OCI-LY3 (cell line): ENCODE results near the gene SP4.

Experiments used
- H2AFZ ChIP-seq: fragments of 200-600, 300-600 bp; shearing (Covaris generic); 2 replicates; pipeline ENCODE4 v1.6.0; 2014; ENCODE audit warnings: antibody characterized with exemption, low read depth, low read length
- H3K27ac ChIP-seq: fragments of 200-600, 300-600 bp; sonication (generic); 2 replicates; pipeline ENCODE4 v1.5.1; 2014; ENCODE audit warnings: mild to moderate bottlenecking, low read length, moderate library complexity, mixed read lengths
- H3K27me3 ChIP-seq: fragments of 200-600, 300-600 bp; sonication (generic); 2 replicates; pipeline ENCODE4 v1.6.1; 2014; ENCODE audit warnings: low read depth, low read length, mixed read lengths
- H3K36me3 ChIP-seq: fragments of 200-600, 300-600 bp; sonication (generic); replicated peaks from 2 replicates; pipeline ENCODE3; 2014; ENCODE audit warnings: low read depth, low read length, mixed read lengths
- H3K4me1 ChIP-seq: fragments of 300-600, 200-600 bp; sonication (generic); 2 replicates; pipeline ENCODE4 v1.6.1; 2014; ENCODE audit warnings: low read length, mixed read lengths
- H3K4me2 ChIP-seq: fragments of 200-600, 300-600 bp; sonication (generic); 2 replicates; pipeline ENCODE4 v1.6.1; 2014; ENCODE audit warnings: low read length, mixed read lengths
- H3K4me3 ChIP-seq: fragments of 300-600, 200-600 bp; sonication (generic); 2 replicates; pipeline ENCODE4 v1.5.1; 2014; ENCODE audit warnings: antibody characterized with exemption, mild to moderate bottlenecking, low read length, moderate library complexity
- H3K79me2 ChIP-seq: fragments of 300-600, 200-600 bp; shearing (Covaris generic); 2 replicates; pipeline ENCODE4 v1.6.1; 2014; ENCODE audit warnings: mild to moderate bottlenecking, low read length, mixed read lengths
- H3K9ac ChIP-seq: fragments of 300-600, 200-600 bp; shearing (Covaris generic); 2 replicates; pipeline ENCODE4 v1.6.0; 2014; ENCODE audit warnings: mild to moderate bottlenecking, low read length, moderate library complexity
- H3K9me3 ChIP-seq: fragments of 200-600, 300-600 bp; shearing (Covaris generic); 2 replicates; pipeline ENCODE4 v1.6.1; 2014; ENCODE audit warnings: low read length, mixed read lengths; ENCODE audit not compliant: insufficient read depth
- H4K20me1 ChIP-seq: fragments of 200-600, 300-600 bp; sonication (generic); 2 replicates; pipeline ENCODE4 v1.6.1; 2016; ENCODE audit warnings: low read length, mixed read lengths; ENCODE audit not compliant: insufficient read depth
- CTCF ChIP-seq: fragments of 200-600, 300-600 bp; sonication (generic); IDR thresholded peaks from 2 replicates; pipeline ENCODE4 v1.5.1; 2014; ENCODE audit warnings: antibody characterized with exemption, low read length, low read depth
- EZH2phosphoT487 ChIP-seq: fragments of 200-600 bp; shearing (Covaris generic); IDR thresholded peaks from 2 replicates; pipeline ENCODE4 v1.6.1; 2018; ENCODE audit warnings: antibody characterized with exemption, mixed run types, low read depth

The SP4 gene

GRCh38 chr7:21500117-21500832 lies 72.4 kb downstream of the SP4 start:
- Histone ChIP-seq H4K20me1 (no peaks in the 10 kb centered on the region), H3K9ac (no peak overlapping the region), H3K4me2 (no peak overlapping the region), H3K4me1 (no peaks in the 10 kb centered on the region), H3K4me3 (no peak overlapping the region), H3K36me3 (peaks cover 3% of the 10 kb centered on the region), H3K9me3 (no peaks in the 10 kb centered on the region), H3K27ac (no peak overlapping the region), H3K79me2 (no peaks in the 10 kb centered on the region), H3K27me3 (no peaks in the 10 kb centered on the region), H2AFZ (no peak overlapping the region)
- TF ChIP-seq EZH2phosphoT487 (no peak), CTCF (no peak)

DNA sequence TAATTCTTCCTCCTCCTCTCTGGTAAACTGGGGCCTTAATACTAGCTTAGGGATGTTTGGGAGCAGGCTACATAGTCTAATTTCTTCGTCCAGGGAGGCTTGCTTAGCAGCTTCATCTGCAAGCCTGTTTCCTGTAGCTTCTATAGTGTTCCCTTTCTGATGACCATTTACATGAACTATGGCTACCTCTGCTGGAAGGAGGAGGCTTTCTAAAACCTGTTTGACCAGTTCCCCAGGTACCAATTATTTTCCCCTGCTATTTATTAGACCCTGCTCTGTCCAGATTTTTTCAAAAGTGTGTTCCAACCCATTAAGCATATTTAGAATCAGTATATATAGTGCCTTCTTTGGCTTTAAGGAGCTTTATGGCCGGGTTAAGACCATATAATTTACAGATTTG lies 76.1 kb downstream of the SP4 start:
- Histone ChIP-seq H3K9me3 (no peaks in the 10 kb centered on the region), H3K4me2 (no peak overlapping the region), H3K4me1 (no peaks in the 10 kb centered on the region), H3K27me3 (no peaks in the 10 kb centered on the region), H3K36me3 (no peaks in the 10 kb centered on the region), H3K27ac (no peak overlapping the region), H2AFZ (no peak overlapping the region), H3K4me3 (no peak overlapping the region), H3K9ac (no peak overlapping the region), H4K20me1 (no peaks in the 10 kb centered on the region), H3K79me2 (no peaks in the 10 kb centered on the region)
- TF ChIP-seq EZH2phosphoT487 (no peak), CTCF (no peak)

DNA sequence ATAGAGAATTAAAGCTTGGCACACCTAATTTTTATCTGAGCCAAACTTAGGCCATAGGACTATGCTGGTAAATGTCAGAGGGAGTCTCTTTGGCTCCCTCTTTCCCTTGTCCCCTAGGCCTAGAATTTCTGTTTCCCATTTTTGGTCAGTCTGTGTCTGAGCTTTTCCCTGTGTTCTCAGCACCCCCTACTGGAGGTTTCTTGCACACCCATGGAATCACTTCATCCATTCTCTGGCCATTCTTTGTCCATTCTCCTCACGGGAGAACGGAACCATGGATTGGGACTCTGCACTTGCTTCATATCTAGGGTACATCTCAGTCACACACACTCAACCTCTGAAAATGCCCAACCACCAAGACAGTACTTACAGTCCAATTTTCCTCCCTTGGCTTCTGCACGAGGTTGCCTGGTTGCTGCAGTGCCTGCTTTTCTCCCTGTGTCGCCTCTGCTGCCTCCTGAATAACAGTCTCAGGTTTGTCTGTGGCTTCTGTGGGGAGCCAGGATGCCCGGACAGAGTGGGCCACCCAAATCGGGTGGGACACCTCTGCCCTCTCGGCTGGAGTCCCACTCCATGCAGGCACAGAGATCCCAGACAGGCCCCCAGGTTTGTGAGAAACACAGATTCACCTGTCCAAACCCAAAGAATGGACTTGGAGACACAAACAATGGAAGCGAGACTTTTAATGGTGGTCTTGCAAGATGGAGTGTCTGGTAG lies 79.9 kb downstream of the SP4 start:
- Histone ChIP-seq H3K4me1 (no peaks in the 10 kb centered on the region), H3K4me2 (no peak overlapping the region), H3K9ac (no peak overlapping the region), H2AFZ (no peak overlapping the region), H3K4me3 (no peak overlapping the region), H3K9me3 (no peaks in the 10 kb centered on the region), H4K20me1 (no peaks in the 10 kb centered on the region), H3K27ac (no peak overlapping the region), H3K79me2 (no peaks in the 10 kb centered on the region), H3K27me3 (no peaks in the 10 kb centered on the region), H3K36me3 (peaks cover 2% of the 10 kb centered on the region)
- TF ChIP-seq CTCF (peak; percentile 48), EZH2phosphoT487 (no peak)

- H2AFZ ChIP-seq = no peak overlapping the region
- no peak overlapping the region for H3K9ac ChIP-seq
- H3K4me1 ChIP-seq = no peaks in the 10 kb centered on the region
- no peaks in the 10 kb centered on the region for H3K79me2 ChIP-seq
- no peaks in the 10 kb centered on the region for H4K20me1 ChIP-seq
- no peaks in the 10 kb centered on the region for H3K9me3 ChIP-seq
- no peaks in the 10 kb centered on the region for H3K27me3 ChIP-seq
- no peak overlapping the region for H3K27ac ChIP-seq
- H3K4me2 ChIP-seq = no peak overlapping the region
- no peak for TF ChIP-seq CTCF
- no peak for TF ChIP-seq EZH2phosphoT487
- no peak overlapping the region for H3K4me3 ChIP-seq
- H3K36me3 ChIP-seq = peaks cover 2% of the 10 kb centered on the region
Observed at GRCh38 chr7:21508538-21508937, 80.7 kb downstream of the SP4 start.
